Measurements from ENCODE around the gene ADGRF1. TPM values are rescaled to one million over a fixed set of nuclear protein-coding genes. Genes with fewer than 3 reads are reported as not detected.
A peak's percentile ranks its signal among the peaks of the same experiment; 100 is the strongest.

The ADGRF1 gene
- total and polyA plus RNA-seq, 2 donors (not counting 3 experiments of a cell fraction or from before 2014, with no cell fraction given), result not detected

- H3K79me2 ChIP-seq (ENCODE audit: control insufficient read depth, insufficient read depth, low read length), result no peaks in the 10 kb centered on the region
- dilution Hi-C loops (cut with MboI; ENCODE audit: extremely low pct_ligation_motif_present, low sequenced_read_pairs), result no loop called here
- intact Hi-C loops (cut with micrococcal nuclease), result no loop called here
- FAIRE-seq (no peak), DNase-seq (ENCODE audit: low read depth, low spot score) (no peak)
- no peaks in the 10 kb centered on the region for H3K36me3 ChIP-seq (ENCODE audit: control insufficient read depth in 2 of 2, extremely low read depth in 1 of 2, insufficient read depth in 2 of 2, low read length in 2 of 2)
- ChIA-PET CTCF (interaction anchor here (1.0 to 1.8 kb wide), 3 partner anchors 10 to 652 kb away, joined by 3 to 4 read pairs (median 4); no protein-coding TSS in a partner anchor), POLR2A (no interaction called here)
- TF ChIP-seq JUN (IDR thresholded peaks at IDR 0.05; ENCODE audit: borderline replicate concordance, insufficient read depth, insufficient read length, low read depth), result no peak
- no peak for TF ChIP-seq MAX (IDR thresholded peaks at IDR 0.05; ENCODE audit: insufficient read depth, insufficient read length)
- TF ChIP-seq GATA2 (IDR thresholded peaks at IDR 0.05; ENCODE audit: insufficient read depth, insufficient read length, low read depth, low read length), result no peak
- TF ChIP-seq MYC (IDR thresholded peaks at IDR 0.05; ENCODE audit: low read depth, low read length), result no peak
- peaks cover 11% of the 10 kb centered on the region for H3K4me1 ChIP-seq (ENCODE audit: control insufficient read depth, extremely low read depth, insufficient read depth, low read length)
- H2AFZ ChIP-seq (ENCODE audit: low read depth, low read length), result no peak overlapping the region
- H3K9ac ChIP-seq (replicated peaks; ENCODE audit: extremely low read depth, insufficient read depth, low read length), result no peak overlapping the region
- H3K27me3 ChIP-seq (ENCODE audit: control insufficient read depth in 2 of 2, insufficient read depth in 2 of 2, low read length in 2 of 2), result no peaks in the 10 kb centered on the region
- H3K27ac ChIP-seq (ENCODE audit: insufficient read depth, low read depth, low read length), result no peak overlapping the region
- no TSS peak for BruUV-seq (replicated peaks)
- H3K4me2 ChIP-seq (ENCODE audit: insufficient read depth, low read length), result no peak overlapping the region
- H4K20me1 ChIP-seq (replicated peaks; ENCODE audit: control insufficient read depth, extremely low read depth, insufficient read depth, low read length), result no peaks in the 10 kb centered on the region
- H3K9me1 ChIP-seq (replicated peaks; ENCODE audit: control insufficient read depth, extremely low read depth, insufficient read depth, low read length), result no peaks in the 10 kb centered on the region
- no peak overlapping the region for H3K4me3 ChIP-seq (replicated peaks in 1 of 3; ENCODE audit: insufficient read depth in 1 of 3, low read depth in 1 of 3, low read length in 3 of 3)
- no peaks in the 10 kb centered on the region for H3K9me3 ChIP-seq (replicated peaks; ENCODE audit: control insufficient read depth, insufficient read depth, low read length)
Observed at GRCh38 chr6:47062346-47062745, 20.2 kb upstream of the ADGRF1 start.

GRCh38 chr6:47061309-47062300 lies 19.5 kb upstream of the ADGRF1 start:
- no TSS peak for BruUV-seq (replicated peaks)
- Histone ChIP-seq H3K4me2 (ENCODE audit: insufficient read depth, low read length) (peak overlapping the region; percentile 43), H3K9me3 (replicated peaks; ENCODE audit: control insufficient read depth, insufficient read depth, low read length) (no peaks in the 10 kb centered on the region), H3K9ac (replicated peaks; ENCODE audit: extremely low read depth, insufficient read depth, low read length) (no peak overlapping the region), H2AFZ (ENCODE audit: low read depth, low read length) (peak overlapping the region; percentile 80), H4K20me1 (replicated peaks; ENCODE audit: control insufficient read depth, extremely low read depth, insufficient read depth, low read length) (no peaks in the 10 kb centered on the region), H3K4me1 (ENCODE audit: control insufficient read depth, extremely low read depth, insufficient read depth, low read length) (peaks cover 11% of the 10 kb centered on the region), H3K9me1 (replicated peaks; ENCODE audit: control insufficient read depth, extremely low read depth, insufficient read depth, low read length) (no peaks in the 10 kb centered on the region), H3K79me2 (ENCODE audit: control insufficient read depth, insufficient read depth, low read length) (no peaks in the 10 kb centered on the region), H3K27ac (ENCODE audit: insufficient read depth, low read depth, low read length) (no peak overlapping the region), H3K36me3 (ENCODE audit: control insufficient read depth in 2 of 2, extremely low read depth in 1 of 2, insufficient read depth in 2 of 2, low read length in 2 of 2) (no peaks in the 10 kb centered on the region), H3K4me3 (replicated peaks in 1 of 3; ENCODE audit: insufficient read depth in 1 of 3, low read depth in 1 of 3, low read length in 3 of 3) (no peak overlapping the region), H3K27me3 (ENCODE audit: control insufficient read depth in 2 of 2, insufficient read depth in 2 of 2, low read length in 2 of 2) (no peaks in the 10 kb centered on the region)
- FAIRE-seq, result peak; percentile 92
- DNase-seq (ENCODE audit: low read depth, low spot score), result peak; percentile 50
- POLR2A ChIA-PET, result no interaction called here
- dilution Hi-C loops (cut with MboI; ENCODE audit: extremely low pct_ligation_motif_present, low sequenced_read_pairs), result no loop called here
- CTCF ChIA-PET, result interaction anchor here (1.0 to 1.8 kb wide), 4 partner anchors 11 to 651 kb away, joined by 3 to 7 read pairs (median 4); no protein-coding TSS in a partner anchor
- no peak for TF ChIP-seq POLR2AphosphoS5 (IDR thresholded peaks at IDR 0.05; ENCODE audit: insufficient read depth, low read depth, low read length)
- peak; percentile 40 for TF ChIP-seq FOS (IDR thresholded peaks at IDR 0.05; ENCODE audit: borderline replicate concordance, insufficient read depth, low read length)
- intact Hi-C loops (cut with micrococcal nuclease), result no loop called here
